H1 (cell line): ENCODE results near the gene PAAF1. TPM values are rescaled to one million over a fixed set of nuclear protein-coding genes. Genes with fewer than 3 reads are reported as not detected.
A peak's percentile ranks its signal among the peaks of the same experiment; 100 is the strongest.

Experiments
- BACH1 ChIP-seq: IDR thresholded peaks from 2 replicates; pipeline ENCODE4 v1.6.1; 2012; ENCODE audit warnings: low read length, improper control_type of control experiment
- CEBPB ChIP-seq: IDR thresholded peaks from 2 replicates; pipeline ENCODE4 v1.6.1; 2012; ENCODE audit warnings: low read depth, low read length
- EGR1 ChIP-seq: IDR thresholded peaks from 2 replicates; pipeline ENCODE4 v1.6.1; 2011; ENCODE audit warnings: low read depth, low read length, borderline replicate concordance
- EP300 ChIP-seq, 2 experiments: IDR thresholded peaks; 1 replicate in 1 of 2; 2 replicates in 1 of 2; pipeline ENCODE4 v1.6.1; 2011 to 2012; ENCODE audit warnings: low read depth in 2 of 2, low read length in 2 of 2, mild to moderate bottlenecking in 2 of 2, borderline replicate concordance in 1 of 2, inconsistent platforms in 1 of 2, moderate library complexity in 1 of 2
- GTF2F1 ChIP-seq: IDR thresholded peaks from 2 replicates; pipeline ENCODE4 v1.6.1; 2012; ENCODE audit warnings: low read depth, low read length, improper control_type of control experiment, borderline replicate concordance
- KDM4A ChIP-seq: IDR thresholded peaks from one replicate; pipeline ENCODE4 v1.7.1; 2012; ENCODE audit warnings: low read depth, mild to moderate bottlenecking, moderate library complexity, low read length, inconsistent platforms; ENCODE audit not compliant: severe bottlenecking
- POLR2AphosphoS5 ChIP-seq: IDR thresholded peaks from 2 replicates; pipeline ENCODE4 v1.6.1; 2011; ENCODE audit warnings: low read depth, low read length
- RAD21 ChIP-seq, 2 experiments: IDR thresholded peaks in 1 of 2; conservative IDR thresholded peaks in 1 of 2; 2 replicates each; pipeline ENCODE4 v1.6.1; 2011; ENCODE audit warnings: low read depth in 2 of 2, low read length in 2 of 2, improper control_type of control experiment in 1 of 2, inconsistent platforms in 1 of 2, mild to moderate bottlenecking in 1 of 2, moderate library complexity in 1 of 2
- RBBP5 ChIP-seq: IDR thresholded peaks from 2 replicates; pipeline ENCODE4 v1.7.1; 2012; ENCODE audit warnings: low read depth, mild to moderate bottlenecking, inconsistent platforms, low read length, moderate library complexity, borderline replicate concordance
- polyA plus RNA-seq, 7 experiments: library from polyadenylated mRNA; depleted of rRNA in 3 of 7; stranded (reverse) in 5 of 7; unstranded in 2 of 7; fragments of >200 nt in 5 of 7; fragments of 200-250 nt in 2 of 7; gene quantifications; 1 replicate in 5 of 7; 2 replicates in 1 of 7; 4 replicates in 1 of 7; pipeline versions ENCODE4 v1.2.1 to v1.2.3, GENCODE V29; 2011 to 2013; ENCODE audit warnings: missing spikeins in 2 of 7, mixed read lengths in 2 of 7
- total RNA-seq: library from RNA; stranded (reverse); fragmentation: NEBNext Ultra II Directional; extraction: Animal tissue kit (Norgen Biotek cat#: 25700); gene quantifications from 2 replicates; pipeline ENCODE4 v1.2.1, GENCODE V29; 2021
- TF ChIP-seq, protein P1 (sequence below): IDR thresholded peaks from 2 replicates; pipeline ENCODE4 v1.6.1; 2012; ENCODE audit warnings: inconsistent platforms

Gene PAAF1
- total and polyA plus RNA-seq, 2 of the 8 experiments (the other 6 are each of a cell fraction or from before 2014, with no cell fraction given) = 24.4 to 28.8 TPM

DNA sequence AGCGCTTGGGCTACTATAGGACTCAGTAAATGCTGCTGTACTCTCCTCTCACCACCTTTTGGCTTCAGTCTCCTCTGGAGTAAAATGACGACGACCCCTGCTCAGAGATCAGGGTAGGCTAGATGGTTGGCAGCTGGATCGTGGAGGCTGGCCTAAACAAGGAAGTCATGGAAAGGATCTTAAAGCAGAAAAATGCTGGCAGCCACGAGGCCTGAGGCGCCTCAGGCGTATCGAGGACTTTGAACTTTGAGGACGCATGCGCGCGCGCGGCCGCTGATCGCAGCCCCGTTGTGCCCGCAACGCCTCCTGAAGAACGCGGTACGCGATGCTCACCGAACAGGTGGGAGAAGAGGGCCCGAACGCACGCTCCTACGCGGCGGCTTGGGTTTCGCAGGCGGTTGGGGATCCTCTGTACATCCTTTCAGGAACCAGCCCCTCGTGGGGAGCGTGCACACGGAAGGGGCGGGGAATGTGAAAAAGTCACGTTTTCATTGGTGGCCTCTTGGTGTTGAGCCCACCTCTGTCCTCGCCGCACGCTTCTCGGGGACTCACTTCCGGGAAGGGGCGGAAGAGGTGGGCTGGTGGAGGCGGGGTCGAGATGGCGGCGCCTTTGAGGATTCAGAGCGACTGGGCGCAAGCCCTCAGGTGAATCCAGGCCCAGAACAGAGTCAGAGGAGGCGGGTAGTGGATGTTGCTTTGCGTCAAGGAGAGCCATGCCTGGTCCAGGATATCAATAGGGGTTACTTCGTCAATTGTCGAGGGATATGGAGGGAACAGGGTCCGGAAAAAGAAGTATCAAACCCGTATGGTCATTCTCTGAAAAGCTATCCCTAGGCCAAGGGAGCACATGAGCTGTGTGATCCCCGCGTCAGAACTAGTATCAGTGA is at the start of gene PAAF1, which contains the start of gene COA4 (continued):
- TF ChIP-seq BACH1 (peak; percentile 92), EP300 (IDR thresholded peaks at IDR 0.05; ENCODE audit: borderline replicate concordance in 1 of 2, low read depth in 2 of 2, low read length in 2 of 2) (no peak), RAD21 (IDR thresholded peaks at IDR 0.05 in 1 of 2, conservative IDR thresholded peaks at IDR 0.05 in 1 of 2; ENCODE audit: low read depth in 2 of 2, low read length in 2 of 2) (0 out of 4 replicates have a peak, but pooled peaks of 1 of the 2 experiments have one; percentile 1), POLR2AphosphoS5 (peak; percentile 98), CEBPB (no peak), GTF2F1 (peak; percentile 66; the same call in 1 of the 2 replicates), EGR1 (peak; percentile 57; the same call in 1 of the 2 replicates), KDM4A (no peak), RBBP5 (peak; percentile 98)
- TF ChIP-seq, protein P1, sequence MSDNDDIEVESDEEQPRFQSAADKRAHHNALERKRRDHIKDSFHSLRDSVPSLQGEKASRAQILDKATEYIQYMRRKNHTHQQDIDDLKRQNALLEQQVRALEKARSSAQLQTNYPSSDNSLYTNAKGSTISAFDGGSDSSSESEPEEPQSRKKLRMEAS = peak; percentile 97
